Measurements from ENCODE around the gene PIM2. TPM values are rescaled to one million over a fixed set of nuclear protein-coding genes. Genes with fewer than 3 reads are reported as not detected.

PIM2 gene
- total and polyA plus RNA-seq, 9 of the 15 experiments (the other 6 are each of a cell fraction or from before 2014, with no cell fraction given): 67.6 to 191 (median 108) TPM

DNA sequence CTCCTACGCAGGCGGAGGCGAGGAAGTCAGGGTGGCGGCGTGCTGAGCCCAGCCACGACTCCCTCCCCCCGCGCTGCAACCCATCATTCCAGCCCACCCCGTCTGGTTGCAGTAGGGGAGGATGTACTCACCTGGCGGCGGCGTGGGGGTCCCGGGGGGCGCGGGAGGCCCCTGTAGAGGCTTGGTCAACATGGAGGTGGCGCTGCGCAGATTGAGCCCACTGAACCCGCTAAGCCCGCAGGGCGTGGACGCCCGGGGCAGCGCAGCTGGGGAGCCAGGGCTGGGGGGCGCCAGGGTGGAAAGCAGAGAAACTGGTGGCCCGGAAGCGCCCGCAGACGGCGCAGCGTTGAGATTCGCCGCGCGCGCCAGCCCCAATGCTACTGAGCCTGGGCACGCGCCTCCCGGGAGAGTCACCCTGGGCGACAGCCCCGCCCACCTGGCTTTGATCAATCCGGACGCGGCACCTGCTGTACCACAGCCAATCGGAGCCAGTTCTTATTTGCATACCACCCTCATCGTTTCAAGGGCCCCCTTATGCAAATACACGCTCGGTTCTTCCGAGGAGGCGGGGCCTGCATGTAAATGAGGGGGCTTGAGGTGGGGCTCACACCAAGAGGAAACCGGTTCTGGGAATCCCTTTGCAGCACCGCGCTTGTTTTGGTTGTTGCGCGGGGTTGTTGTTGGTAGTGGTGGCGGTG lies at the start of gene PIM2 (continued):
- TF ChIP-seq NR0B1 (IDR thresholded peaks at IDR 0.05; ENCODE audit: partially characterized antibody) (no peak), CUX1 (CRISPR knock-in tag; IDR thresholded peaks at IDR 0.05) (no peak), CBFB (CRISPR knock-in tag; IDR thresholded peaks at IDR 0.05) (no peak), ZNF717 (CRISPR knock-in tag; IDR thresholded peaks at IDR 0.05) (no peak), MEF2D (tag; conservative IDR thresholded peaks at IDR 0.05; ENCODE audit: low read depth) (no peak), CC2D1A (IDR thresholded peaks at IDR 0.05) (no peak), MBD2 (IDR thresholded peaks at IDR 0.05; ENCODE audit: borderline replicate concordance, low read depth) (0 out of 2 replicates have a peak, but pooled peaks have one; percentile 17), ZNF444 (CRISPR knock-in tag; IDR thresholded peaks at IDR 0.05) (no peak), RCOR1 (IDR thresholded peaks at IDR 0.05; ENCODE audit: borderline replicate concordance in 1 of 2, low read depth in 2 of 2, low read length in 2 of 2) (no peak), POLR2H (tag; IDR thresholded peaks at IDR 0.05; ENCODE audit: low read depth) (peak; percentile 96), PCBP1 (IDR thresholded peaks at IDR 0.05; ENCODE audit: low read depth, low read length, poor library complexity, severe bottlenecking) (no peak), USF2 (CRISPR knock-in tag; IDR thresholded peaks at IDR 0.05) (peak; percentile 82), GTF2F1 (IDR thresholded peaks at IDR 0.05; ENCODE audit: low read depth, low read length) (no peak), HES1 (IDR thresholded peaks at IDR 0.05; ENCODE audit: low read depth) (peak; percentile 75), ZNF184 (CRISPR knock-in tag; IDR thresholded peaks at IDR 0.05) (no peak), MAX (CRISPR knock-in tag; IDR thresholded peaks at IDR 0.05) (peak; percentile 46; the same call in 1 of the 2 replicates)
- TF ChIP-seq, protein P1, sequence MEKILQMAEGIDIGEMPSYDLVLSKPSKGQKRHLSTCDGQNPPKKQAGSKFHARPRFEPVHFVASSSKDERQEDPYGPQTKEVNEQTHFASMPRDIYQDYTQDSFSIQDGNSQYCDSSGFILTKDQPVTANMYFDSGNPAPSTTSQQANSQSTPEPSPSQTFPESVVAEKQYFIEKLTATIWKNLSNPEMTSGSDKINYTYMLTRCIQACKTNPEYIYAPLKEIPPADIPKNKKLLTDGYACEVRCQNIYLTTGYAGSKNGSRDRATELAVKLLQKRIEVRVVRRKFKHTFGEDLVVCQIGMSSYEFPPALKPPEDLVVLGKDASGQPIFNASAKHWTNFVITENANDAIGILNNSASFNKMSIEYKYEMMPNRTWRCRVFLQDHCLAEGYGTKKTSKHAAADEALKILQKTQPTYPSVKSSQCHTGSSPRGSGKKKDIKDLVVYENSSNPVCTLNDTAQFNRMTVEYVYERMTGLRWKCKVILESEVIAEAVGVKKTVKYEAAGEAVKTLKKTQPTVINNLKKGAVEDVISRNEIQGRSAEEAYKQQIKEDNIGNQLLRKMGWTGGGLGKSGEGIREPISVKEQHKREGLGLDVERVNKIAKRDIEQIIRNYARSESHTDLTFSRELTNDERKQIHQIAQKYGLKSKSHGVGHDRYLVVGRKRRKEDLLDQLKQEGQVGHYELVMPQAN (IDR thresholded peaks at IDR 0.05; ENCODE audit: borderline replicate concordance): peak; percentile 55; the same call in 1 of the 2 replicates

All from K562 (cell line).